ENCODE measurements around the gene GSG1. TPM values are rescaled to one million over a fixed set of nuclear protein-coding genes. Genes with fewer than 3 reads are reported as not detected.

GSG1 gene
- total RNA-seq, 1 experiment from 2014 or later: 0.28 TPM

DNA sequence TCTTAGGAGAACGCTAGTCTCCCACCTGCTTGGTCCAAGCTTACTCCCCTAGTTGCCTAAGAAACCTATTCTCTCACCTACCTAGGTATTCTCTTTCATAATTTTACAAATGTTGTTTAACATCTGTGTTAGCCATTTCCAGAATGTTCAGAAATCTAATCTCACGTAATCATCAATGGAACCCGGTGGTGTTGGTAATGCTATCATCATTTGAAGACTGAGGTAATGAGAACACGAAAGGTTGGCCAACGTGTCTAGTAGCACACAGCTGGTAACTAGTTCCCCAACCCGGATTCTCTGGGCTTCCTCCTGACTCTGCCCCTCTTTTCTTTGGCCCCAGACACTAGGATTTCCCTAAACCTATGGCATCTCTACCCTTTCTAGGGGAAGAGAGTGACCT is 49.3 kb upstream of the GSG1 start (continued):
- TF ChIP-seq, protein P1, sequence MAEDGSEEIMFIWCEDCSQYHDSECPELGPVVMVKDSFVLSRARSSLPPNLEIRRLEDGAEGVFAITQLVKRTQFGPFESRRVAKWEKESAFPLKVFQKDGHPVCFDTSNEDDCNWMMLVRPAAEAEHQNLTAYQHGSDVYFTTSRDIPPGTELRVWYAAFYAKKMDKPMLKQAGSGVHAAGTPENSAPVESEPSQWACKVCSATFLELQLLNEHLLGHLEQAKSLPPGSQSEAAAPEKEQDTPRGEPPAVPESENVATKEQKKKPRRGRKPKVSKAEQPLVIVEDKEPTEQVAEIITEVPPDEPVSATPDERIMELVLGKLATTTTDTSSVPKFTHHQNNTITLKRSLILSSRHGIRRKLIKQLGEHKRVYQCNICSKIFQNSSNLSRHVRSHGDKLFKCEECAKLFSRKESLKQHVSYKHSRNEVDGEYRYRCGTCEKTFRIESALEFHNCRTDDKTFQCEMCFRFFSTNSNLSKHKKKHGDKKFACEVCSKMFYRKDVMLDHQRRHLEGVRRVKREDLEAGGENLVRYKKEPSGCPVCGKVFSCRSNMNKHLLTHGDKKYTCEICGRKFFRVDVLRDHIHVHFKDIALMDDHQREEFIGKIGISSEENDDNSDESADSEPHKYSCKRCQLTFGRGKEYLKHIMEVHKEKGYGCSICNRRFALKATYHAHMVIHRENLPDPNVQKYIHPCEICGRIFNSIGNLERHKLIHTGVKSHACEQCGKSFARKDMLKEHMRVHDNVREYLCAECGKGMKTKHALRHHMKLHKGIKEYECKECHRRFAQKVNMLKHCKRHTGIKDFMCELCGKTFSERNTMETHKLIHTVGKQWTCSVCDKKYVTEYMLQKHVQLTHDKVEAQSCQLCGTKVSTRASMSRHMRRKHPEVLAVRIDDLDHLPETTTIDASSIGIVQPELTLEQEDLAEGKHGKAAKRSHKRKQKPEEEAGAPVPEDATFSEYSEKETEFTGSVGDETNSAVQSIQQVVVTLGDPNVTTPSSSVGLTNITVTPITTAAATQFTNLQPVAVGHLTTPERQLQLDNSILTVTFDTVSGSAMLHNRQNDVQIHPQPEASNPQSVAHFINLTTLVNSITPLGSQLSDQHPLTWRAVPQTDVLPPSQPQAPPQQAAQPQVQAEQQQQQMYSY (CRISPR knock-in tag; IDR thresholded peaks at IDR 0.05): no peak
- TF ChIP-seq ZNF121 (CRISPR knock-in tag; IDR thresholded peaks at IDR 0.05) (no peak), NR1H2 (CRISPR knock-in tag; IDR thresholded peaks at IDR 0.05) (no peak), CBFB (CRISPR knock-in tag; IDR thresholded peaks at IDR 0.05; ENCODE audit: low read depth) (no peak), IRF2 (CRISPR knock-in tag; IDR thresholded peaks at IDR 0.05; ENCODE audit: borderline replicate concordance, low read depth) (no peak)
- TF ChIP-seq, protein P2, sequence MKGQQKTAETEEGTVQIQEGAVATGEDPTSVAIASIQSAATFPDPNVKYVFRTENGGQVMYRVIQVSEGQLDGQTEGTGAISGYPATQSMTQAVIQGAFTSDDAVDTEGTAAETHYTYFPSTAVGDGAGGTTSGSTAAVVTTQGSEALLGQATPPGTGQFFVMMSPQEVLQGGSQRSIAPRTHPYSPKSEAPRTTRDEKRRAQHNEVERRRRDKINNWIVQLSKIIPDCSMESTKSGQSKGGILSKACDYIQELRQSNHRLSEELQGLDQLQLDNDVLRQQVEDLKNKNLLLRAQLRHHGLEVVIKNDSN (CRISPR knock-in tag; IDR thresholded peaks at IDR 0.05): no peak

DNA sequence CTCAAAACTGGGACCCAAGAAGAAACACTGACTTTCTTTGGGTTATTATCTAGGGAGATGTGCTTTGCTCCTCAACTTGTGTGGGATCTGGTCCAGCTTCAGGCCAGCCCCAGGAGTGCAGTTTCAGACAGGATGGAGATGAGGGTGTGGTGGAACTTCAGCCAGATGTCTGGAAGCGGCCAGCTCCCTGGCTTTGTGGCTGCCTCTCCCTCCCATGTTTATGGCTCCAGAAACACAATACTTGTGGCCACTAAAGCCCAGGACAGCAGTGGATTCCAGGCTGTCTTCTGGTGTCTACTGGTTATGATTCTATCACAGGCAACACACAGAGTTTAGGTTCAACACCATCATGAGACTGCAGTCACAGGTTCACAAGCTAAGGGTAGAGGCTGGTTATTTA is 48.8 kb upstream of the GSG1 start:
- no peak overlapping the region for H3K4me3 Mint-ChIP-seq
- POLR2A ChIA-PET: no interaction called here
- no peaks in the 10 kb centered on the region; the same call in 1 of the 2 replicates for H3K36me3 Mint-ChIP-seq
- CTCF ChIA-PET: interaction anchor here (1.5 kb wide), 1 partner anchor 60 kb away, joined by 5 read pairs; no protein-coding TSS in a partner anchor
- H3K9me3 Mint-ChIP-seq: peaks cover 20% of the 10 kb centered on the region
- ATAC-seq: no peak
- peaks cover 18% of the 10 kb centered on the region for H3K4me1 Mint-ChIP-seq
- no peak for DNase-seq (ENCODE audit: low spot score)
- TF ChIP-seq MXD4 (CRISPR knock-in tag; IDR thresholded peaks at IDR 0.05; ENCODE audit: borderline replicate concordance) (no peak), ZNF671 (CRISPR knock-in tag; IDR thresholded peaks at IDR 0.05) (no peak), NFATC4 (CRISPR knock-in tag; IDR thresholded peaks at IDR 0.05) (no peak), CREB1 (CRISPR knock-in tag; IDR thresholded peaks at IDR 0.05) (no peak), IRF2 (CRISPR knock-in tag; IDR thresholded peaks at IDR 0.05; ENCODE audit: borderline replicate concordance, low read depth) (no peak), ZNF423 (CRISPR knock-in tag; IDR thresholded peaks at IDR 0.05) (no peak), ZNF317 (CRISPR knock-in tag; IDR thresholded peaks at IDR 0.05; ENCODE audit: borderline replicate concordance, low read depth) (no peak), NR2C2 (CRISPR knock-in tag; IDR thresholded peaks at IDR 0.05) (no peak), ZNF232 (CRISPR knock-in tag; IDR thresholded peaks at IDR 0.05) (no peak)
- TF ChIP-seq, protein P3, sequence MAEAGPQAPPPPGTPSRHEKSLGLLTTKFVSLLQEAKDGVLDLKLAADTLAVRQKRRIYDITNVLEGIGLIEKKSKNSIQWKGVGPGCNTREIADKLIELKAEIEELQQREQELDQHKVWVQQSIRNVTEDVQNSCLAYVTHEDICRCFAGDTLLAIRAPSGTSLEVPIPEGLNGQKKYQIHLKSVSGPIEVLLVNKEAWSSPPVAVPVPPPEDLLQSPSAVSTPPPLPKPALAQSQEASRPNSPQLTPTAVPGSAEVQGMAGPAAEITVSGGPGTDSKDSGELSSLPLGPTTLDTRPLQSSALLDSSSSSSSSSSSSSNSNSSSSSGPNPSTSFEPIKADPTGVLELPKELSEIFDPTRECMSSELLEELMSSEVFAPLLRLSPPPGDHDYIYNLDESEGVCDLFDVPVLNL (CRISPR knock-in tag; IDR thresholded peaks at IDR 0.05; ENCODE audit: borderline replicate concordance, low read depth): no peak
- TF ChIP-seq, protein P4, sequence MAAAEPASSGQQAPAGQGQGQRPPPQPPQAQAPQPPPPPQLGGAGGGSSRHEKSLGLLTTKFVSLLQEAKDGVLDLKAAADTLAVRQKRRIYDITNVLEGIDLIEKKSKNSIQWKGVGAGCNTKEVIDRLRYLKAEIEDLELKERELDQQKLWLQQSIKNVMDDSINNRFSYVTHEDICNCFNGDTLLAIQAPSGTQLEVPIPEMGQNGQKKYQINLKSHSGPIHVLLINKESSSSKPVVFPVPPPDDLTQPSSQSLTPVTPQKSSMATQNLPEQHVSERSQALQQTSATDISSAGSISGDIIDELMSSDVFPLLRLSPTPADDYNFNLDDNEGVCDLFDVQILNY (CRISPR knock-in tag; IDR thresholded peaks at IDR 0.05): no peak
- no peak overlapping the region for H3K27ac Mint-ChIP-seq
- no peaks in the 10 kb centered on the region for H3K27me3 Mint-ChIP-seq (ENCODE audit: low read depth)

DNA sequence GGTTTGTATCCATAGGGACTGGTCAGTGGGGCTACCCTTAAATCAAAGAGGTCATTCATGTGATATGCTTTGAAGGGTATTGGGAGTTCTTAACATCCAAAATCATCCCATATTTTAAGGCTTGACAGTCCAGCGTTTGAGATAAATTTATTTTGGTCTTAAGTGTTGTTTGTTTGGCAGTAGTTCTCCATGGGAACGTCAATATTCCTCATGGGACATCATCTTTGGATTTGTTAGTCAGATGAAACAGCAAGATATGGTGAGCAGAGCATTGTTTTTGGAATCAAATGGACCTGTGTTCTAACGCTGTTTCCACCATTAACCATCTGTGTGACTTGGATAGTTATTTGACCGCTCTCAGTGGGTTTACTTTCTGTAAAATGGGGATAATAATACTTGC is 45.9 kb upstream of the GSG1 start:
- H3K9me3 Mint-ChIP-seq: peaks cover 16% of the 10 kb centered on the region
- DNase-seq (ENCODE audit: low spot score) (no peak), ATAC-seq (no peak)
- H3K27me3 Mint-ChIP-seq (ENCODE audit: low read depth): no peaks in the 10 kb centered on the region
- no peak overlapping the region for H3K27ac Mint-ChIP-seq
- ChIA-PET POLR2A (no interaction called here), CTCF (interaction anchor here (1.4 kb wide), 1 partner anchor 63 kb away, joined by 3 read pairs; no protein-coding TSS in a partner anchor)
- TF ChIP-seq, protein P5, sequence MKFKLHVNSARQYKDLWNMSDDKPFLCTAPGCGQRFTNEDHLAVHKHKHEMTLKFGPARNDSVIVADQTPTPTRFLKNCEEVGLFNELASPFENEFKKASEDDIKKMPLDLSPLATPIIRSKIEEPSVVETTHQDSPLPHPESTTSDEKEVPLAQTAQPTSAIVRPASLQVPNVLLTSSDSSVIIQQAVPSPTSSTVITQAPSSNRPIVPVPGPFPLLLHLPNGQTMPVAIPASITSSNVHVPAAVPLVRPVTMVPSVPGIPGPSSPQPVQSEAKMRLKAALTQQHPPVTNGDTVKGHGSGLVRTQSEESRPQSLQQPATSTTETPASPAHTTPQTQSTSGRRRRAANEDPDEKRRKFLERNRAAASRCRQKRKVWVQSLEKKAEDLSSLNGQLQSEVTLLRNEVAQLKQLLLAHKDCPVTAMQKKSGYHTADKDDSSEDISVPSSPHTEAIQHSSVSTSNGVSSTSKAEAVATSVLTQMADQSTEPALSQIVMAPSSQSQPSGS (CRISPR knock-in tag; IDR thresholded peaks at IDR 0.05; ENCODE audit: borderline replicate concordance, low read depth): no peak
- TF ChIP-seq, protein P6, sequence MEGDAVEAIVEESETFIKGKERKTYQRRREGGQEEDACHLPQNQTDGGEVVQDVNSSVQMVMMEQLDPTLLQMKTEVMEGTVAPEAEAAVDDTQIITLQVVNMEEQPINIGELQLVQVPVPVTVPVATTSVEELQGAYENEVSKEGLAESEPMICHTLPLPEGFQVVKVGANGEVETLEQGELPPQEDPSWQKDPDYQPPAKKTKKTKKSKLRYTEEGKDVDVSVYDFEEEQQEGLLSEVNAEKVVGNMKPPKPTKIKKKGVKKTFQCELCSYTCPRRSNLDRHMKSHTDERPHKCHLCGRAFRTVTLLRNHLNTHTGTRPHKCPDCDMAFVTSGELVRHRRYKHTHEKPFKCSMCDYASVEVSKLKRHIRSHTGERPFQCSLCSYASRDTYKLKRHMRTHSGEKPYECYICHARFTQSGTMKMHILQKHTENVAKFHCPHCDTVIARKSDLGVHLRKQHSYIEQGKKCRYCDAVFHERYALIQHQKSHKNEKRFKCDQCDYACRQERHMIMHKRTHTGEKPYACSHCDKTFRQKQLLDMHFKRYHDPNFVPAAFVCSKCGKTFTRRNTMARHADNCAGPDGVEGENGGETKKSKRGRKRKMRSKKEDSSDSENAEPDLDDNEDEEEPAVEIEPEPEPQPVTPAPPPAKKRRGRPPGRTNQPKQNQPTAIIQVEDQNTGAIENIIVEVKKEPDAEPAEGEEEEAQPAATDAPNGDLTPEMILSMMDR (IDR thresholded peaks at IDR 0.05): no peak
- no peak for TF ChIP-seq ATF1 (CRISPR knock-in tag; IDR thresholded peaks at IDR 0.05)
- no peak for TF ChIP-seq ELF4 (CRISPR knock-in tag; IDR thresholded peaks at IDR 0.05; ENCODE audit: low read depth)
- TF ChIP-seq, protein P7, sequence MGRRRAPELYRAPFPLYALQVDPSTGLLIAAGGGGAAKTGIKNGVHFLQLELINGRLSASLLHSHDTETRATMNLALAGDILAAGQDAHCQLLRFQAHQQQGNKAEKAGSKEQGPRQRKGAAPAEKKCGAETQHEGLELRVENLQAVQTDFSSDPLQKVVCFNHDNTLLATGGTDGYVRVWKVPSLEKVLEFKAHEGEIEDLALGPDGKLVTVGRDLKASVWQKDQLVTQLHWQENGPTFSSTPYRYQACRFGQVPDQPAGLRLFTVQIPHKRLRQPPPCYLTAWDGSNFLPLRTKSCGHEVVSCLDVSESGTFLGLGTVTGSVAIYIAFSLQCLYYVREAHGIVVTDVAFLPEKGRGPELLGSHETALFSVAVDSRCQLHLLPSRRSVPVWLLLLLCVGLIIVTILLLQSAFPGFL (CRISPR knock-in tag; IDR thresholded peaks at IDR 0.05; ENCODE audit: borderline replicate concordance): no peak
- no peak for TF ChIP-seq ZNF138 (CRISPR knock-in tag; conservative IDR thresholded peaks at IDR 0.05)
- no peak for TF ChIP-seq ZNF671 (CRISPR knock-in tag; IDR thresholded peaks at IDR 0.05)
- no peak for TF ChIP-seq ZNF121 (CRISPR knock-in tag; IDR thresholded peaks at IDR 0.05)
- no peak overlapping the region for H3K4me3 Mint-ChIP-seq
- no peaks in the 10 kb centered on the region for H3K36me3 Mint-ChIP-seq
- peaks cover 12% of the 10 kb centered on the region for H3K4me1 Mint-ChIP-seq

Data from WTC11 (cell line).